Measurements from ENCODE around the gene TNFRSF25. TPM values are rescaled to one million over a fixed set of nuclear protein-coding genes. Genes with fewer than 3 reads are reported as not detected.

TNFRSF25 gene
- total RNA-seq, 1 donor from 2014 or later = 8.2 TPM

- intact Hi-C loops (cut with DNase I) = no loop called here
- DNase-seq (no peak), ATAC-seq (no peak)
- H3K4me1 ChIP-seq = peaks cover 43% of the 10 kb centered on the region
- no peak overlapping the region for H3K27ac ChIP-seq
- H3K27me3 ChIP-seq (ENCODE audit: low read depth) = peaks cover 94% of the 10 kb centered on the region
- no peaks in the 10 kb centered on the region for H3K36me3 ChIP-seq
- no peak for TF ChIP-seq CTCF (IDR thresholded peaks at IDR 0.05)
- H3K9me3 ChIP-seq = no peaks in the 10 kb centered on the region
- peak overlapping the region; percentile 32 for H3K4me3 ChIP-seq
These were observed 41.9 kb downstream of the TNFRSF25 start for GRCh38 chr1:6424000-6424565.

GRCh38 chr1:6423321-6423999 lies 42.5 kb downstream of the TNFRSF25 start:
- peaks cover 49% of the 10 kb centered on the region for H3K4me1 ChIP-seq

GRCh38 chr1:6421266-6421665 lies 44.7 kb downstream of the TNFRSF25 start:
- Histone ChIP-seq H3K9me3 (no peaks in the 10 kb centered on the region), H3K27me3 (ENCODE audit: low read depth) (peaks cover 98% of the 10 kb centered on the region), H3K4me1 (peaks cover 52% of the 10 kb centered on the region), H3K27ac (no peak overlapping the region), H3K36me3 (no peaks in the 10 kb centered on the region), H3K4me3 (no peak overlapping the region)
- ATAC-seq (no peak), DNase-seq (no peak)
- intact Hi-C loops (cut with DNase I) = no loop called here
- no peak for TF ChIP-seq CTCF (IDR thresholded peaks at IDR 0.05)

More at GRCh38 chr1:6423321-6423999, 42.5 kb downstream of the TNFRSF25 start:
- peak; percentile 67 to 73 for ATAC-seq
- peak; percentile 71 for TF ChIP-seq CTCF (IDR thresholded peaks at IDR 0.05)
- Histone ChIP-seq H3K36me3 (no peaks in the 10 kb centered on the region), H3K27ac (no peak overlapping the region), H3K27me3 (ENCODE audit: low read depth) (peaks cover 98% of the 10 kb centered on the region), H3K4me3 (peak overlapping the region; percentile 4), H3K9me3 (no peaks in the 10 kb centered on the region)
- intact Hi-C loops (cut with DNase I) = no loop called here
- peak; percentile 79 for DNase-seq

DNA sequence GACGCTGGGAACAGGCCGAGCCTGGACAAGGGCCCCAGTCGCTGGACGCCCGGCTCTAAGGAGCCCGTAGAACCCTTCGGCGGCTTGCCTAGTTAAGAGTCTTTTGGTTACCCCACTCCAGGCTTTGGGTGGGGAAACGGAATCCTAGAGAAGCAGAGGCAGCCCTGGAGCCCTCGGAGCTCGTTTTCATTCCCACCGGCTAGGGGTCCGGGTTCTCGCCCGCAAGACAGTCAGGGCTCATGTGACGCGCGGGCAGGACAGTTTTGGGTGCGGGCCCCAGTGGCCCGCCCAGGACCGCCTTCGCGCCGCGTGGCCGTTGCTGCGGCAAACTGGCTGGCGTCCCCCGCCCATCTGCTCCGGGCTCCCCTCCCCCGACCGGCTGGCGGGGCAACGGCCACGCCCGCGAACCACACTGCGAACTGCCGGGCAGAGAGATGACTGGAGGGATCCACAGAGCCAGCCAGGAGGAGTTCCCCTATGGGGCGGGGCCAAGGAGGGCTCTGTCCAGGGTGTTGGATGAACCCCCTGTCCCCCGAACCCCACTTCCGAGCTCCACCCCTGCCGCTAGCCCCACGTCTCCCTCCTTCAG lies 45.4 kb downstream of the TNFRSF25 start:
- no peak for TF ChIP-seq CTCF (IDR thresholded peaks at IDR 0.05)
- Histone ChIP-seq H3K27me3 (ENCODE audit: low read depth) (peaks cover 98% of the 10 kb centered on the region), H3K4me3 (peak overlapping the region; percentile 50), H3K4me1 (peaks cover 52% of the 10 kb centered on the region), H3K27ac (no peak overlapping the region), H3K36me3 (no peaks in the 10 kb centered on the region), H3K9me3 (no peaks in the 10 kb centered on the region)
- intact Hi-C loops (cut with DNase I) = no loop called here
- DNase-seq (no peak), ATAC-seq (no peak)

DNA sequence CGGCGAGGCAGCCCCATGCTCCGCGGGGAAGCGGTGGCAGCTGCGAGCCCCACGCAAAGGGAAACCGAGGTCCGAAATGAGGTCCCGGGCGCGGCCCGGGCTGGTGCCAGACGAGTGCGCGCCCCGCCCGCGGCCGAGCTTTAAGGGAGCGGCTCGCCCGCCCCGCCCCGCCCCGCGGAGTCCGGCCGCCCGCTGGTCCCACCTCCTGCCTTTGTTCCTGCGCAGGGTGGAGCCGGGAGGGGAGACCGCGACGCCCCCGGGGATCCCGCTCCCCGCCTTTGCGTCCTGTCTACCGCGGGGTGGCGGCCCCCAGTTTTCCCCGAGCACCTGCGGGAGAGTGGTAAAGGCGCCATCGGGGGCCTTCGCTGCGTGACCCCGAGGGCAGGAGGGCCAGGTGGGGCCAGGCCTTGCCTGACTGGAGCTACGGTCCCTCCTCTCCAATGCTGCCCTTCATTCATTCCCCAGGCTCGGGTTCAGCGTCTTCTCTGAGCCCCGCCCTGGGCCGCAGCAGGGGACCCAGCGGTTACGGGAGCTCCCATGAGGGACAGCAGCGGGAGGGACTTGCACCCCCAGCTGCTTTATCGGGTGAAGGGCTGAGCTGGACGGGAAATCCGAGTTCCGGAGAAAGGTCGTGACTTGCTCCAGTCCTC lies 46.0 kb downstream of the TNFRSF25 start, which contains the start of gene HES2:
Gene HES2 (minus strand): TSS at position 116 of the 650 bp plus-strand sequence. CDS start 99 bp downstream, at position 17.
- ATAC-seq = peak; percentile 62 to 75
- no peak for TF ChIP-seq CTCF (IDR thresholded peaks at IDR 0.05)
- Histone ChIP-seq H3K27ac (no peak within 1 kb of the TSS), H3K9me3 (no peaks in the 10 kb centered on the region), H3K4me3 (peak within 1 kb of the TSS; percentile 50), H3K4me1 (peaks cover 48% of the 10 kb centered on the region), H3K27me3 (ENCODE audit: low read depth) (peaks cover 98% of the 10 kb centered on the region), H3K36me3 (no peaks in the 10 kb centered on the region)
- intact Hi-C loops (cut with DNase I) = no loop called here
- DNase-seq = no peak

Data from lower lobe of right lung (tissue), 2 donors.